C4-2B (cell line): Measurements from ENCODE around the gene ZNF516.

Source experiments
- H3K27ac ChIP-seq: fragments of 450-650 bp; 2 replicates; pipeline ENCODE4 v1.5.1; 2017
- CTCF ChIP-seq: fragments of 450-650 bp; conservative IDR thresholded peaks from 2 replicates; pipeline ENCODE4 v1.5.1; 2017; ENCODE audit warnings: mild to moderate bottlenecking
- ZFX ChIP-seq: fragments of 450-650 bp; IDR thresholded peaks from 2 replicates; pipeline ENCODE4 v1.6.1; 2017

Gene ZNF516

GRCh38 chr18:76338619-76339245 lies 156.3 kb downstream of the ZNF516 start:
- TF ChIP-seq ZFX (no peak), CTCF (no peak)
- H3K27ac ChIP-seq = peak overlapping the region; percentile 20

GRCh38 chr18:76338088-76338487 lies 157.0 kb downstream of the ZNF516 start:
- TF ChIP-seq CTCF = no peak
- TF ChIP-seq ZFX = no peak
- no peak overlapping the region for H3K27ac ChIP-seq

- no peak for TF ChIP-seq ZFX
- no peak for TF ChIP-seq CTCF
These were observed 159.0 kb downstream of the ZNF516 start for GRCh38 chr18:76335859-76336640.

GRCh38 chr18:76328140-76328539 lies 166.9 kb downstream of the ZNF516 start:
- no peak overlapping the region for H3K27ac ChIP-seq
- TF ChIP-seq CTCF (no peak), ZFX (no peak)

More at GRCh38 chr18:76335859-76336640, 159.0 kb downstream of the ZNF516 start:
- H3K27ac ChIP-seq = no peak overlapping the region

- TF ChIP-seq ZFX (no peak), CTCF (no peak)
- H3K27ac ChIP-seq = no peak overlapping the region
These were observed 171.2 kb downstream of the ZNF516 start for GRCh38 chr18:76323891-76324290.

- TF ChIP-seq ZFX = no peak
- TF ChIP-seq CTCF = no peak
These were observed 172.4 kb downstream of the ZNF516 start for GRCh38 chr18:76322686-76323085.

GRCh38 chr18:76319366-76319765 lies 175.7 kb downstream of the ZNF516 start:
- H3K27ac ChIP-seq = no peak overlapping the region

More at GRCh38 chr18:76322686-76323085, 172.4 kb downstream of the ZNF516 start:
- H3K27ac ChIP-seq = no peak overlapping the region

More at GRCh38 chr18:76319366-76319765, 175.7 kb downstream of the ZNF516 start:
- TF ChIP-seq ZFX = no peak
- no peak for TF ChIP-seq CTCF
